PFSK-1 (cell line): ENCODE data around the gene HHATL.

Source experiments
- POLR2AphosphoS5 ChIP-seq: IDR thresholded peaks from 2 replicates; pipeline ENCODE4 v1.6.1; 2012; ENCODE audit warnings: low read depth, mild to moderate bottlenecking, control low read depth, low read length, moderate library complexity
- TAF1 ChIP-seq: IDR thresholded peaks from 2 replicates; pipeline ENCODE4 v1.6.1; 2012; ENCODE audit warnings: low read length, control low read depth, borderline replicate concordance; ENCODE audit not compliant: insufficient read depth
- TF ChIP-seq, protein P1 (sequence below), 2 experiments: IDR thresholded peaks; 2 replicates each; pipeline versions ENCODE4 v1.6.1 to v1.8.0; 2011 to 2012; ENCODE audit warnings: low read depth in 2 of 2, low read length in 2 of 2, control low read depth in 1 of 2, inconsistent platforms in 1 of 2, mild to moderate bottlenecking in 1 of 2, moderate library complexity in 1 of 2; ENCODE audit not compliant: insufficient read depth in 1 of 2

DNA sequence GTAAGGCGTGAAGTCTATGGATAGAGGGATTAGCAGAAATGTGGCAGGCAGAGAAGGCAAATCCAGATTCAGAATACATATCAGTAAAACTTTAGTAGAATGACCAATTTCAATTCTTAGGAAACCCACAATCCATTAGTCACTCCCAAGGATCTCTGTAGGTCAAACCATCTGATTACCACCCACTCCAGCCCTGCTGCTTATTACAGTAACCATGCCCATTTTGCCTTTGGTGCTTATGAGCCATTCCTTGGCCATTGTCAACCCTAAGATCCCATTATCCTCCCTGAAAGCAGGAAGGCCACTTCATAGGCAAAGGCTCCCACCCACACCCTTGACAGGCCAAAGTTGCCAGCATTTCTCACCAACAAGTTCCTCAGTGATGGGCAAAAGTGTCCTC lies 22.3 kb downstream of the HHATL start:
- TF ChIP-seq POLR2AphosphoS5 (no peak), TAF1 (no peak)
- TF ChIP-seq, protein P1, sequence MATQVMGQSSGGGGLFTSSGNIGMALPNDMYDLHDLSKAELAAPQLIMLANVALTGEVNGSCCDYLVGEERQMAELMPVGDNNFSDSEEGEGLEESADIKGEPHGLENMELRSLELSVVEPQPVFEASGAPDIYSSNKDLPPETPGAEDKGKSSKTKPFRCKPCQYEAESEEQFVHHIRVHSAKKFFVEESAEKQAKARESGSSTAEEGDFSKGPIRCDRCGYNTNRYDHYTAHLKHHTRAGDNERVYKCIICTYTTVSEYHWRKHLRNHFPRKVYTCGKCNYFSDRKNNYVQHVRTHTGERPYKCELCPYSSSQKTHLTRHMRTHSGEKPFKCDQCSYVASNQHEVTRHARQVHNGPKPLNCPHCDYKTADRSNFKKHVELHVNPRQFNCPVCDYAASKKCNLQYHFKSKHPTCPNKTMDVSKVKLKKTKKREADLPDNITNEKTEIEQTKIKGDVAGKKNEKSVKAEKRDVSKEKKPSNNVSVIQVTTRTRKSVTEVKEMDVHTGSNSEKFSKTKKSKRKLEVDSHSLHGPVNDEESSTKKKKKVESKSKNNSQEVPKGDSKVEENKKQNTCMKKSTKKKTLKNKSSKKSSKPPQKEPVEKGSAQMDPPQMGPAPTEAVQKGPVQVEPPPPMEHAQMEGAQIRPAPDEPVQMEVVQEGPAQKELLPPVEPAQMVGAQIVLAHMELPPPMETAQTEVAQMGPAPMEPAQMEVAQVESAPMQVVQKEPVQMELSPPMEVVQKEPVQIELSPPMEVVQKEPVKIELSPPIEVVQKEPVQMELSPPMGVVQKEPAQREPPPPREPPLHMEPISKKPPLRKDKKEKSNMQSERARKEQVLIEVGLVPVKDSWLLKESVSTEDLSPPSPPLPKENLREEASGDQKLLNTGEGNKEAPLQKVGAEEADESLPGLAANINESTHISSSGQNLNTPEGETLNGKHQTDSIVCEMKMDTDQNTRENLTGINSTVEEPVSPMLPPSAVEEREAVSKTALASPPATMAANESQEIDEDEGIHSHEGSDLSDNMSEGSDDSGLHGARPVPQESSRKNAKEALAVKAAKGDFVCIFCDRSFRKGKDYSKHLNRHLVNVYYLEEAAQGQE (IDR thresholded peaks at IDR 0.05; ENCODE audit: insufficient read depth in 1 of 2, low read depth in 2 of 2, low read length in 2 of 2), result no peak
